K562 (cell line): ENCODE measurements around the gene TRIM31. TPM values are rescaled to one million over a fixed set of nuclear protein-coding genes. Genes with fewer than 3 reads are reported as not detected.

ENCODE experiments used
- ARID2 ChIP-seq: fragments of 450-650 bp; IDR thresholded peaks from 2 replicates; pipeline ENCODE4 v1.6.1; 2017; ENCODE audit warnings: antibody characterized with exemption, mild to moderate bottlenecking
- DMBX1 ChIP-seq: fragments of 250-450 bp; sonication (Bioruptor Pico); IDR thresholded peaks from 2 replicates; pipeline ENCODE4 v1.8.0; 2022; ENCODE audit warnings: inconsistent platforms, mild to moderate bottlenecking, moderate library complexity, borderline replicate concordance
- EP400 ChIP-seq: fragments of 450-650 bp; IDR thresholded peaks from 2 replicates; pipeline ENCODE4 v1.6.1; 2017; ENCODE audit warnings: antibody characterized with exemption, mild to moderate bottlenecking, moderate library complexity
- MIER1 ChIP-seq: fragments of 450-650 bp; IDR thresholded peaks from 2 replicates; pipeline ENCODE4 v1.6.1; 2016; ENCODE audit warnings: antibody characterized with exemption, mild to moderate bottlenecking, low read depth
- PHB ChIP-seq: fragments of 250-450 bp; sonication (Bioruptor Pico); IDR thresholded peaks from 2 replicates; pipeline ENCODE4 v1.5.0; 2021
- PRPF4 ChIP-seq: fragments of 200-400 bp; formaldehyde crosslinking; IDR thresholded peaks from one replicate; pipeline ENCODE4 v1.6.1; 2017; ENCODE audit warnings: low read length, low read depth, mild to moderate bottlenecking; ENCODE audit not compliant: insufficient read depth, poor library complexity, severe bottlenecking
- RNF2 ChIP-seq: sonication (generic); IDR thresholded peaks from 2 replicates; pipeline ENCODE4 v1.6.1; 2016
- SP1 ChIP-seq: sonication (generic); formaldehyde crosslinking; IDR thresholded peaks from 2 replicates; pipeline ENCODE4 v1.8.1; 2022; ENCODE audit warnings: mild to moderate bottlenecking, missing genetic modification reagents
- SRSF1 ChIP-seq: fragments of 200-400 bp; formaldehyde crosslinking; IDR thresholded peaks from 2 replicates; pipeline ENCODE4 v1.6.1; 2017; ENCODE audit warnings: mild to moderate bottlenecking, low read depth, low read length, moderate library complexity
- SRSF9 ChIP-seq: fragments of 200-400 bp; formaldehyde crosslinking; IDR thresholded peaks from 2 replicates; pipeline ENCODE4 v1.6.1; 2017; ENCODE audit warnings: low read depth, low read length, borderline replicate concordance
- ZNF197 ChIP-seq: fragments of 200-800 bp; sonication (Bioruptor generic); IDR thresholded peaks from 2 replicates; pipeline ENCODE4 v1.6.1; 2016; ENCODE audit warnings: low read depth, missing genetic modification characterization, missing compliant biosample characterization
- polyA plus RNA-seq, 8 experiments: library from polyadenylated mRNA; depleted of rRNA in 4 of 8; stranded (reverse) in 5 of 8; unstranded in 3 of 8; fragments of >200 nt; fragmentation: Nextera tagmentation in 2 of 8; fragmentation: Illumina TruSeq in 1 of 8; extraction: Ambion mirVana in 2 of 8; extraction: Trizol in 1 of 8; gene quantifications; 2 replicates each; pipeline versions ENCODE4 v1.2.1 to v1.2.3, GENCODE V29; 2011 to 2014; ENCODE audit warnings: inconsistent platforms in 1 of 8, missing spikeins in 1 of 8
- total RNA-seq, 7 experiments: library from RNA; depleted of rRNA in 6 of 7; stranded (reverse); fragments of >200 nt in 6 of 7; fragmentation: Illumina TruSeq in 2 of 7; extraction: Trizol in 2 of 7; gene quantifications; 2 replicates each; pipeline versions ENCODE4 v1.2.1 to v1.2.3, GENCODE V29; 2011 to 2021; ENCODE audit warnings: low replicate concordance in 1 of 7
- TF ChIP-seq, protein P1 (sequence below): fragments of 150-350 bp; conservative IDR thresholded peaks from 2 replicates; pipeline ENCODE4 v1.6.1; 2014; ENCODE audit warnings: low read length
- TF ChIP-seq, protein P2 (sequence below): fragments of 250-450 bp; sonication (Bioruptor Pico); IDR thresholded peaks from 2 replicates; pipeline ENCODE4 v1.5.0; 2020; ENCODE audit warnings: mild to moderate bottlenecking
- TF ChIP-seq, protein P3 (sequence below): fragments of 450-650 bp; IDR thresholded peaks from 2 replicates; pipeline ENCODE4 v1.6.1; 2017; ENCODE audit warnings: antibody characterized with exemption, mild to moderate bottlenecking
- TF ChIP-seq, protein P4 (sequence below), 2 experiments: fragments of 450-650 bp in 1 of 2; sonication (generic) in 1 of 2; formaldehyde crosslinking in 1 of 2; IDR thresholded peaks in 1 of 2; conservative IDR thresholded peaks in 1 of 2; 2 replicates each; pipeline versions ENCODE4 v1.6.1 to v1.8.1; 2016 to 2023; ENCODE audit warnings: mild to moderate bottlenecking in 2 of 2, moderate library complexity in 2 of 2, inconsistent platforms in 1 of 2, missing genetic modification reagents in 1 of 2
- TF ChIP-seq, protein P5 (sequence below): sonication (generic); formaldehyde crosslinking; IDR thresholded peaks from 2 replicates; pipeline ENCODE4 v1.8.0; 2022; ENCODE audit warnings: mild to moderate bottlenecking, low read depth, missing genetic modification reagents

The TRIM31 gene
- total and polyA plus RNA-seq, 9 of the 15 experiments (the other 6 are each of a cell fraction or from before 2014, with no cell fraction given): not detected

DNA sequence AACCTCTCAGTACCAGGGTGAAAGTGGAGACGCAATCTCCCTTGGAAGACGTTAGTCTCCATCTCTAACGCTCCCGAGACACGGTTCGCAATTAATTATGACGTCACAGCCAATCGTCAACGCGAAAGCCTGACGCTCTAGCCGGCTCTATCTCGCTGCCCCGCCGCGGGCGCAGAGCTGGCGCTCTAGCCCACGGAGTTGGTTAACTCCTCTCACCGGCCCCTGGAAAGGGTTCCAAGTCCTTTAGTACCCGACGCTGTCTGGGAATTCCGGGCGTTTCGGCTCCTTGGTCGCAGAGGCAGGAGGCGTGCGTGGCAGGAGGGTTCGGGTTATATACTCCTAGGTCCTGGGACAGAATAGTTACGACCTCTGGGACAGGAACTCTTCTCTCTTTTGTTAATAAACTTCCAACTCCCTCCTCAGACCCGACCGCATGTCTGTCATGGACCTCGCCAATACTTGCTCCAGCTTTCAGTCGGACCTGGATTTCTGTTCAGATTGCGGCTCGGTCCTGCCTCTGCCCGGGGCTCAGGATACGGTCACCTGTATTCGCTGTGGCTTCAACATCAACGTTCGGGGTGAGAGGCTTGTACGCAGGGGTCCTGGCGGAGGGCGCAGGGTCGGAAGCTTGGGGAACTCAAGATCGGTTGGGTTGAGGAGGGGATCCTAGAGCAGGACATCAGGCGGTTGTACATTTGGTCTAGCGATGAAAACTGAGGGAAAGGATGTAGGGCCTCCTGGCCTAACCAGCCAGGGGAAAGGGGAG lies 51.6 kb downstream of the TRIM31 start, which contains the start of gene POLR1H (continued):
- peak; percentile 95 for TF ChIP-seq EP400
- peak; percentile 75 for TF ChIP-seq SP1
- TF ChIP-seq, protein P1, sequence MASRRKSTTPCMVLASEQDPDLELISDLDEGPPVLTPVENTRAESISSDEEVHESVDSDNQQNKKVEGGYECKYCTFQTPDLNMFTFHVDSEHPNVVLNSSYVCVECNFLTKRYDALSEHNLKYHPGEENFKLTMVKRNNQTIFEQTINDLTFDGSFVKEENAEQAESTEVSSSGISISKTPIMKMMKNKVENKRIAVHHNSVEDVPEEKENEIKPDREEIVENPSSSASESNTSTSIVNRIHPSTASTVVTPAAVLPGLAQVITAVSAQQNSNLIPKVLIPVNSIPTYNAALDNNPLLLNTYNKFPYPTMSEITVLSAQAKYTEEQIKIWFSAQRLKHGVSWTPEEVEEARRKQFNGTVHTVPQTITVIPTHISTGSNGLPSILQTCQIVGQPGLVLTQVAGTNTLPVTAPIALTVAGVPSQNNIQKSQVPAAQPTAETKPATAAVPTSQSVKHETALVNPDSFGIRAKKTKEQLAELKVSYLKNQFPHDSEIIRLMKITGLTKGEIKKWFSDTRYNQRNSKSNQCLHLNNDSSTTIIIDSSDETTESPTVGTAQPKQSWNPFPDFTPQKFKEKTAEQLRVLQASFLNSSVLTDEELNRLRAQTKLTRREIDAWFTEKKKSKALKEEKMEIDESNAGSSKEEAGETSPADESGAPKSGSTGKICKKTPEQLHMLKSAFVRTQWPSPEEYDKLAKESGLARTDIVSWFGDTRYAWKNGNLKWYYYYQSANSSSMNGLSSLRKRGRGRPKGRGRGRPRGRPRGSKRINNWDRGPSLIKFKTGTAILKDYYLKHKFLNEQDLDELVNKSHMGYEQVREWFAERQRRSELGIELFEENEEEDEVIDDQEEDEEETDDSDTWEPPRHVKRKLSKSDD: peak; percentile 72; the same call in 1 of the 2 replicates
- peak; percentile 72; the same call in 1 of the 2 replicates for TF ChIP-seq RNF2
- TF ChIP-seq, protein P2, sequence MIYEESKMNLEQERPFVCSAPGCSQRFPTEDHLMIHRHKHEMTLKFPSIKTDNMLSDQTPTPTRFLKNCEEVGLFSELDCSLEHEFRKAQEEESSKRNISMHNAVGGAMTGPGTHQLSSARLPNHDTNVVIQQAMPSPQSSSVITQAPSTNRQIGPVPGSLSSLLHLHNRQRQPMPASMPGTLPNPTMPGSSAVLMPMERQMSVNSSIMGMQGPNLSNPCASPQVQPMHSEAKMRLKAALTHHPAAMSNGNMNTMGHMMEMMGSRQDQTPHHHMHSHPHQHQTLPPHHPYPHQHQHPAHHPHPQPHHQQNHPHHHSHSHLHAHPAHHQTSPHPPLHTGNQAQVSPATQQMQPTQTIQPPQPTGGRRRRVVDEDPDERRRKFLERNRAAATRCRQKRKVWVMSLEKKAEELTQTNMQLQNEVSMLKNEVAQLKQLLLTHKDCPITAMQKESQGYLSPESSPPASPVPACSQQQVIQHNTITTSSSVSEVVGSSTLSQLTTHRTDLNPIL: 0 out of 2 replicates have a peak, but pooled peaks have one; percentile 42
- TF ChIP-seq SRSF9: no peak
- TF ChIP-seq, protein P3, sequence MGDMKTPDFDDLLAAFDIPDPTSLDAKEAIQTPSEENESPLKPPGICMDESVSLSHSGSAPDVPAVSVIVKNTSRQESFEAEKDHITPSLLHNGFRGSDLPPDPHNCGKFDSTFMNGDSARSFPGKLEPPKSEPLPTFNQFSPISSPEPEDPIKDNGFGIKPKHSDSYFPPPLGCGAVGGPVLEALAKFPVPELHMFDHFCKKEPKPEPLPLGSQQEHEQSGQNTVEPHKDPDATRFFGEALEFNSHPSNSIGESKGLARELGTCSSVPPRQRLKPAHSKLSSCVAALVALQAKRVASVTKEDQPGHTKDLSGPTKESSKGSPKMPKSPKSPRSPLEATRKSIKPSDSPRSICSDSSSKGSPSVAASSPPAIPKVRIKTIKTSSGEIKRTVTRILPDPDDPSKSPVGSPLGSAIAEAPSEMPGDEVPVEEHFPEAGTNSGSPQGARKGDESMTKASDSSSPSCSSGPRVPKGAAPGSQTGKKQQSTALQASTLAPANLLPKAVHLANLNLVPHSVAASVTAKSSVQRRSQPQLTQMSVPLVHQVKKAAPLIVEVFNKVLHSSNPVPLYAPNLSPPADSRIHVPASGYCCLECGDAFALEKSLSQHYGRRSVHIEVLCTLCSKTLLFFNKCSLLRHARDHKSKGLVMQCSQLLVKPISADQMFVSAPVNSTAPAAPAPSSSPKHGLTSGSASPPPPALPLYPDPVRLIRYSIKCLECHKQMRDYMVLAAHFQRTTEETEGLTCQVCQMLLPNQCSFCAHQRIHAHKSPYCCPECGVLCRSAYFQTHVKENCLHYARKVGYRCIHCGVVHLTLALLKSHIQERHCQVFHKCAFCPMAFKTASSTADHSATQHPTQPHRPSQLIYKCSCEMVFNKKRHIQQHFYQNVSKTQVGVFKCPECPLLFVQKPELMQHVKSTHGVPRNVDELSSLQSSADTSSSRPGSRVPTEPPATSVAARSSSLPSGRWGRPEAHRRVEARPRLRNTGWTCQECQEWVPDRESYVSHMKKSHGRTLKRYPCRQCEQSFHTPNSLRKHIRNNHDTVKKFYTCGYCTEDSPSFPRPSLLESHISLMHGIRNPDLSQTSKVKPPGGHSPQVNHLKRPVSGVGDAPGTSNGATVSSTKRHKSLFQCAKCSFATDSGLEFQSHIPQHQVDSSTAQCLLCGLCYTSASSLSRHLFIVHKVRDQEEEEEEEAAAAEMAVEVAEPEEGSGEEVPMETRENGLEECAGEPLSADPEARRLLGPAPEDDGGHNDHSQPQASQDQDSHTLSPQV: no peak
- no peak for TF ChIP-seq DMBX1 (CRISPR knock-in tag)
- no peak for TF ChIP-seq ARID2
- no peak for TF ChIP-seq MIER1
- TF ChIP-seq SRSF1: no peak
- no peak for TF ChIP-seq PHB (CRISPR knock-in tag)
- TF ChIP-seq ZNF197 (CRISPR knock-in tag): no peak
- TF ChIP-seq, protein P4, sequence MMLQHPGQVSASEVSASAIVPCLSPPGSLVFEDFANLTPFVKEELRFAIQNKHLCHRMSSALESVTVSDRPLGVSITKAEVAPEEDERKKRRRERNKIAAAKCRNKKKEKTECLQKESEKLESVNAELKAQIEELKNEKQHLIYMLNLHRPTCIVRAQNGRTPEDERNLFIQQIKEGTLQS (IDR thresholded peaks at IDR 0.05): peak; percentile 99
- TF ChIP-seq, protein P4 (CRISPR knock-in tag; conservative IDR thresholded peaks at IDR 0.05): peak; percentile 44; the same call in 1 of the 2 replicates
- TF ChIP-seq, protein P5, sequence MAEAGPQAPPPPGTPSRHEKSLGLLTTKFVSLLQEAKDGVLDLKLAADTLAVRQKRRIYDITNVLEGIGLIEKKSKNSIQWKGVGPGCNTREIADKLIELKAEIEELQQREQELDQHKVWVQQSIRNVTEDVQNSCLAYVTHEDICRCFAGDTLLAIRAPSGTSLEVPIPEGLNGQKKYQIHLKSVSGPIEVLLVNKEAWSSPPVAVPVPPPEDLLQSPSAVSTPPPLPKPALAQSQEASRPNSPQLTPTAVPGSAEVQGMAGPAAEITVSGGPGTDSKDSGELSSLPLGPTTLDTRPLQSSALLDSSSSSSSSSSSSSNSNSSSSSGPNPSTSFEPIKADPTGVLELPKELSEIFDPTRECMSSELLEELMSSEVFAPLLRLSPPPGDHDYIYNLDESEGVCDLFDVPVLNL (CRISPR knock-in tag): no peak
- TF ChIP-seq PRPF4: no peak
